ENCODE data around the gene MAPK10. TPM values are rescaled to one million over a fixed set of nuclear protein-coding genes. Genes with fewer than 3 reads are reported as not detected.

The MAPK10 gene
- total and polyA plus RNA-seq, 2 of the 8 experiments (the other 6 are each of a cell fraction or from before 2014, with no cell fraction given) = 2.5 to 3.1 TPM

DNA sequence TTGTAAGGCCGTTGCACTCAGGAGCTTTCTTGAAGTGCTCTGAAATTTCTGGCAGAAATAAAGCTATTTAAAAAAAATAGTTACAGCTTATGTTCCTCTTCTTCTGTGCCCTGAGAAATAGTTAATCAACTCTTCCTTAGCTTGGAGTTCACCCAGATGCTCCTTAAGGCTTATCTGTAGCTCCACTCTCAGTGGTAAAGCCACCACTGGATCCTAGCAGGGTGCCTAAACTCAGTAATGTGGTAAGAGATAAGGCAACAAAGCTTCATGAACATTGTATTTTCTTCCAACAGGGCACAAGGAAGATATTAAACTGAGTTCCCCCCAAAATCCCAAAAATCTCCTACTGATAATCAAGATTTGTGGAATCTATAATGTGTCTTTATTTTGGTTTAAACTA, 299.5 kb downstream of the MAPK10 start:
- Histone ChIP-seq H3K23ac (ENCODE audit: insufficient read length) (no peak overlapping the region), H4K8ac (ENCODE audit: extremely low read depth, insufficient read depth, low read length) (no peak overlapping the region), H2BK120ac (replicated peaks; ENCODE audit: low read depth, low read length) (no peak overlapping the region), H4K91ac (replicated peaks; ENCODE audit: insufficient read length, low read length) (no peak overlapping the region), H3K9me3 (ENCODE audit: insufficient read depth in 2 of 2, low read depth in 1 of 2, low read length in 1 of 2) (no peaks in the 10 kb centered on the region), H3K79me1 (ENCODE audit: low read depth, low read length) (no peaks in the 10 kb centered on the region), H4K20me1 (replicated peaks in 1 of 2; ENCODE audit: control insufficient read depth in 1 of 2, insufficient read depth in 2 of 2, low read length in 2 of 2) (no peaks in the 10 kb centered on the region), H3K14ac (ENCODE audit: insufficient read length) (no peak overlapping the region), H2BK12ac (ENCODE audit: low read depth, low read length) (no peak overlapping the region), H3K9ac (replicated peaks in 1 of 4; ENCODE audit: extremely low read depth in 1 of 4, low read depth in 3 of 4, low read length in 3 of 4) (no peak overlapping the region), H3K4me3 (ENCODE audit: extremely low read depth in 1 of 4, insufficient read depth in 2 of 4, low read depth in 3 of 4, low read length in 4 of 4) (no peak overlapping the region), H2BK15ac (ENCODE audit: low read length) (no peak overlapping the region), H3K56ac (replicated peaks; ENCODE audit: insufficient read length, low read depth, low read length) (no peak overlapping the region), H3K27me3 (replicated peaks in 1 of 4; ENCODE audit: control insufficient read depth in 3 of 4, extremely low read depth in 1 of 4, insufficient read depth in 3 of 4, low read length in 3 of 4) (no peaks in the 10 kb centered on the region), H3K79me2 (ENCODE audit: control insufficient read depth in 1 of 2, insufficient read depth in 2 of 2, low read length in 2 of 2) (no peaks in the 10 kb centered on the region), H2BK5ac (ENCODE audit: low read depth, low read length) (no peak overlapping the region), H4K5ac (ENCODE audit: insufficient read length, low read depth, low read length) (no peak overlapping the region), H2AFZ (ENCODE audit: low read length) (no peak overlapping the region), H3K4me1 (replicated peaks in 1 of 4; ENCODE audit: control insufficient read depth in 3 of 4, insufficient read depth in 4 of 4, low read length in 3 of 4) (no peaks in the 10 kb centered on the region), H3K36me3 (ENCODE audit: control insufficient read depth in 2 of 4, insufficient read depth in 4 of 4, low read length in 3 of 4) (no peaks in the 10 kb centered on the region), H3K18ac (ENCODE audit: extremely low read depth, low read length) (no peak overlapping the region), H2AK5ac (ENCODE audit: low read depth, low read length) (no peak overlapping the region), H3K23me2 (ENCODE audit: low read depth, low read length) (no peaks in the 10 kb centered on the region), H3K27ac (ENCODE audit: low read depth, low read length) (no peak overlapping the region), H3K4me2 (ENCODE audit: insufficient read depth in 1 of 2, low read depth in 2 of 2, low read length in 2 of 2) (no peak overlapping the region), H2BK20ac (ENCODE audit: low read length) (no peak overlapping the region), H3K4ac (replicated peaks; ENCODE audit: insufficient read length, low read depth, low read length) (no peak overlapping the region)
- ChIA-PET CTCF (ENCODE audit: partially characterized antibody) (interaction anchor here (0.7 to 1.7 kb wide), 4 partner anchors 163 to 912 kb away, joined by 3 to 8 read pairs (median 3); no protein-coding TSS in a partner anchor), POLR2A (ENCODE audit: partially characterized antibody) (no interaction called here)
- FAIRE-seq (no peak), DNase-seq (ENCODE audit: low read depth in 1 of 2, low spot score in 2 of 2) (no peak)
- TF ChIP-seq SAP30 (IDR thresholded peaks at IDR 0.05; ENCODE audit: insufficient read depth, insufficient replicate concordance, low read length) (no peak), BACH1 (IDR thresholded peaks at IDR 0.05; ENCODE audit: low read length) (no peak), KDM1A (IDR thresholded peaks at IDR 0.05; ENCODE audit: borderline replicate concordance, low read length) (no peak), CTBP2 (IDR thresholded peaks at IDR 0.05; ENCODE audit: borderline replicate concordance, insufficient read depth, insufficient read length, low read length) (no peak), KDM5A (IDR thresholded peaks at IDR 0.05; ENCODE audit: low read length) (no peak), YY1 (IDR thresholded peaks at IDR 0.05; ENCODE audit: low read depth, low read length) (no peak), RXRA (IDR thresholded peaks at IDR 0.05; ENCODE audit: insufficient read depth, low read depth, low read length) (no peak), FOSL1 (IDR thresholded peaks at IDR 0.05; ENCODE audit: insufficient read depth, low read depth, low read length) (no peak), GTF2F1 (IDR thresholded peaks at IDR 0.05; ENCODE audit: borderline replicate concordance, low read depth, low read length) (no peak)
- TF ChIP-seq, protein P1, sequence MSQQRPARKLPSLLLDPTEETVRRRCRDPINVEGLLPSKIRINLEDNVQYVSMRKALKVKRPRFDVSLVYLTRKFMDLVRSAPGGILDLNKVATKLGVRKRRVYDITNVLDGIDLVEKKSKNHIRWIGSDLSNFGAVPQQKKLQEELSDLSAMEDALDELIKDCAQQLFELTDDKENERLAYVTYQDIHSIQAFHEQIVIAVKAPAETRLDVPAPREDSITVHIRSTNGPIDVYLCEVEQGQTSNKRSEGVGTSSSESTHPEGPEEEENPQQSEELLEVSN (IDR thresholded peaks at IDR 0.05) = no peak
- 92% methylated on average over 1 of the region's 1 CpG; no CpG with 5 or more reads in 1 of the 2 experiments for WGBS, 2 experiments (ENCODE audit: extremely low coverage in 1 of 2, insufficient coverage in 1 of 2, insufficient read length in 1 of 2, insufficient replicate concordance in 2 of 2, low coverage in 1 of 2, low lambda C conversion rate in 2 of 2, missing lambda C conversion rate in 1 of 2)
